ENCODE results near the gene MTA1. TPM values are rescaled to one million over a fixed set of nuclear protein-coding genes. Genes with fewer than 3 reads are reported as not detected.

MTA1 gene
- total and polyA plus RNA-seq, 2 experiments from 2014 or later = 8.1 to 37.0 TPM

DNA sequence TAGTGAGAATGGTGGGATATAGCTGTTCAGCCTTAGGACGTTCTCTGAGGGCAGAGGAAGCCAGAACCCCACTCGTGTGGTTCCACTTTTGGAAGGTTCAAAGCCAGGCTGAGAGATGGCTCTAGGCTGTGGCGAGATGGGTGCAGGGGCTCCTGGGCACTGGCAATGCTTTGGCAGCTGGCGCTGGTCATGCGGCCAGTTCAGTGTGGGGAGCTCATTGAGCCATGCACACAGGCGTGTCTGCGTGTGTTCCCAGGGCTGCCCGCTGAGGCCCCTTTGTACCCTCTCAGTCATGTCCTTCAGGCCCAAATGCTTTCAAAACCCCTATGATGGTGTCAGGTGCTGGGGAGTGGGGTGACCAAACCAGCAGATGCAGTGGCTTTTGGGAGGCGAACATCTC lies 19.6 kb upstream of the MTA1 start:
- Histone ChIP-seq H3F3A (ENCODE audit: insufficient read depth) (no peaks in the 10 kb centered on the region), H3K27ac (no peak overlapping the region), H3K4me3 (peak overlapping the region; percentile 97; the same call in 1 of the 2 replicates), H3K79me2 (ENCODE audit: insufficient read depth) (peaks cover 20% of the 10 kb centered on the region; the same call in 1 of the 2 replicates), H2AFZ (no peak overlapping the region), H3K9me3 (ENCODE audit: low read depth) (no peaks in the 10 kb centered on the region), H3K9me2 (ENCODE audit: insufficient read depth) (no peaks in the 10 kb centered on the region), H3K4me1 (ENCODE audit: insufficient read depth) (peaks cover 15% of the 10 kb centered on the region), H3K27me3 (replicated peaks; ENCODE audit: insufficient read depth) (no peaks in the 10 kb centered on the region), H3K9ac (no peak overlapping the region), H3K4me2 (ENCODE audit: unreplicated experiment) (no peak overlapping the region), H3K36me3 (ENCODE audit: low read depth) (peaks cover 10% of the 10 kb centered on the region; the same call in 1 of the 2 replicates), H4K20me1 (ENCODE audit: insufficient read depth) (no peaks in the 10 kb centered on the region)
- 96 to 100% methylated on average over 9 of the region's 9 CpGs for WGBS, 2 experiments (ENCODE audit: low coverage in 1 of 2, low lambda C conversion rate in 2 of 2, missing lambda C conversion rate in 2 of 2)
- in situ Hi-C loops (cut with MboI) = no loop called here
- no peak for TF ChIP-seq EZH2phosphoT487 (IDR thresholded peaks at IDR 0.05; ENCODE audit: insufficient read depth, low read depth)
- no peak for TF ChIP-seq EZH2 (IDR thresholded peaks at IDR 0.05; ENCODE audit: insufficient read depth, poor library complexity, severe bottlenecking)
- no peak for DNase-seq

DNA sequence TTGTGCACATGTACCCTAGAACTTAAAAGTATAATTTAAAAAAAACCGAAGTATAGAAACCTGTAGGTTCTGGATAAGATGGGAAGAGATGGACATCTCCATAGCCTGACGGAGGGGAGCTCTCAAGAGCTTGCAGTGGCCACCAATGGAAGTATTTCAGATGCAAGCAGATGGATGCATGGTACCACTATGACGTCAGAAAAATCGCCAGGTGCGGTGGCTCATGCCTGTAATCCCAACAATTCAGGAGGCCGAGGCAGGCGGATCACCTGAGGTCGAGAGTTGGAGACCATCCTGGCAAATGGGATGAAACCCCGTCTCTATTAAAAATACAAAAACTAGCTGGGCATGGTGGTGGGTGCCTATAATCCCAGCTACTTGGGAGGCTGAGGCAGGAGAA lies 17.9 kb upstream of the MTA1 start:
- no peak for DNase-seq
- H2AFZ ChIP-seq = no peak overlapping the region
- H3K27ac ChIP-seq = no peak overlapping the region
- no peak overlapping the region for H3K4me3 ChIP-seq
- WGBS, 2 experiments (ENCODE audit: low coverage in 1 of 2, low lambda C conversion rate in 2 of 2, missing lambda C conversion rate in 2 of 2) = 99 to 100% methylated on average over 8 to 9 of the region's 9 CpGs
- no peaks in the 10 kb centered on the region for H3K9me2 ChIP-seq (ENCODE audit: insufficient read depth)
- no peak for TF ChIP-seq EZH2 (IDR thresholded peaks at IDR 0.05; ENCODE audit: insufficient read depth, poor library complexity, severe bottlenecking)
- no peak for TF ChIP-seq EZH2phosphoT487 (IDR thresholded peaks at IDR 0.05; ENCODE audit: insufficient read depth, low read depth)
- H3F3A ChIP-seq (ENCODE audit: insufficient read depth) = no peaks in the 10 kb centered on the region
- peaks cover 10% of the 10 kb centered on the region; the same call in 1 of the 2 replicates for H3K36me3 ChIP-seq (ENCODE audit: low read depth)
- H3K27me3 ChIP-seq (replicated peaks; ENCODE audit: insufficient read depth) = no peaks in the 10 kb centered on the region
- peaks cover 15% of the 10 kb centered on the region for H3K4me1 ChIP-seq (ENCODE audit: insufficient read depth)
- in situ Hi-C loops (cut with MboI) = no loop called here
- H3K9me3 ChIP-seq (ENCODE audit: low read depth) = no peaks in the 10 kb centered on the region
- no peak overlapping the region for H3K9ac ChIP-seq
- H4K20me1 ChIP-seq (ENCODE audit: insufficient read depth) = no peaks in the 10 kb centered on the region
- H3K79me2 ChIP-seq (ENCODE audit: insufficient read depth) = peaks cover 20% of the 10 kb centered on the region; the same call in 1 of the 2 replicates
- no peak overlapping the region for H3K4me2 ChIP-seq (ENCODE audit: unreplicated experiment)

DNA sequence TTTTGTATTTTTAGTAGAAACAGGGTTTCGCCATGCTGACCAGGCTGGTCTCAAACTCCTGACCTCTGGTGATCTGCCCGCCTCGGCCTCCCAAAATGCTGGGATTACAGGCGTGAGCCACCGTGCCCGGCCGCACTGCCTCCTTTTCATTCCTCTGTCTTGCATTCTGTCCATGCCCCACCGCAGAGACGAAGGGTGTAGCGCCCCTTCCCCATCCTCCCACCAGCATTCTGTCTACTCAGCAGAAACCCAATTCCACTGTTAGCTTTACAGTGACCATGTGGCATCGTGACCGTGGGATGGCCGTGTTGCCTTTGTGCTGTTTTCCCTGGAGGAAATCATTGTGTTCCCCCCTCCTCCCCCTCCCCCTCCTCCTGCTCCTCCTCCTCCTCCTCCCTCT lies 11.0 kb upstream of the MTA1 start:
- Histone ChIP-seq H3F3A (ENCODE audit: insufficient read depth) (no peaks in the 10 kb centered on the region), H3K27ac (no peak overlapping the region), H3K79me2 (ENCODE audit: insufficient read depth) (no peaks in the 10 kb centered on the region), H3K4me2 (ENCODE audit: unreplicated experiment) (no peak overlapping the region), H3K4me3 (no peak overlapping the region), H4K20me1 (ENCODE audit: insufficient read depth) (no peaks in the 10 kb centered on the region), H3K4me1 (ENCODE audit: insufficient read depth) (no peaks in the 10 kb centered on the region), H3K36me3 (ENCODE audit: low read depth) (no peaks in the 10 kb centered on the region), H2AFZ (no peak overlapping the region), H3K27me3 (replicated peaks; ENCODE audit: insufficient read depth) (no peaks in the 10 kb centered on the region), H3K9ac (no peak overlapping the region), H3K9me3 (ENCODE audit: low read depth) (no peaks in the 10 kb centered on the region), H3K9me2 (ENCODE audit: insufficient read depth) (no peaks in the 10 kb centered on the region)
- 73 to 80% methylated on average over 12 to 13 of the region's 13 CpGs for WGBS, 2 experiments (ENCODE audit: low coverage in 1 of 2, low lambda C conversion rate in 2 of 2, missing lambda C conversion rate in 2 of 2)
- no peak for DNase-seq
- TF ChIP-seq EZH2phosphoT487 (IDR thresholded peaks at IDR 0.05; ENCODE audit: insufficient read depth, low read depth) (no peak), EZH2 (IDR thresholded peaks at IDR 0.05; ENCODE audit: insufficient read depth, poor library complexity, severe bottlenecking) (no peak)
- in situ Hi-C loops (cut with MboI) = no loop called here

DNA sequence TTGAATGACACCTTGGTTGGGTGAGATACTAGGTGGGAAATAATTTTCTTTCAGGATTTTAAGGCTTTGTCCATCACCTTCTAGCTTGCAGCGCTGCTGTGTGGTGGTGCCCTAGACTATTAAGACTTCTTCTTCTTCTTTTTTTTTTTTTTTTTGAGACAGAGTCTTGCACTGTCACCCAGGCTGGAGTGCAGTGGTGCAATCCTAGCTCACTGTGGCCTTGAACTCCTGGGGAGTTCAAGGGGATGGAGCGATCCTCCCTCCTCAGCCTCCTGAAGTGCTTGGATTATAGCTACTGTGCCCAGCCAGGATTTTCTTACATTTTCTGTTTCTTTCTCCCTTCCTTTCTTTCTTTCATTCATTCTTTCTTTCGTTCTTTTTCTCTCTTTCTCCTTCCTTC lies 10.3 kb upstream of the MTA1 start:
- no peak overlapping the region for H3K27ac ChIP-seq
- no peaks in the 10 kb centered on the region for H3K4me1 ChIP-seq (ENCODE audit: insufficient read depth)
- H2AFZ ChIP-seq = no peak overlapping the region
- no peaks in the 10 kb centered on the region for H4K20me1 ChIP-seq (ENCODE audit: insufficient read depth)
- no peaks in the 10 kb centered on the region for H3F3A ChIP-seq (ENCODE audit: insufficient read depth)
- TF ChIP-seq EZH2 (IDR thresholded peaks at IDR 0.05; ENCODE audit: insufficient read depth, poor library complexity, severe bottlenecking) = no peak
- no peak for TF ChIP-seq EZH2phosphoT487 (IDR thresholded peaks at IDR 0.05; ENCODE audit: insufficient read depth, low read depth)
- H3K4me2 ChIP-seq (ENCODE audit: unreplicated experiment) = no peak overlapping the region
- no peaks in the 10 kb centered on the region for H3K27me3 ChIP-seq (replicated peaks; ENCODE audit: insufficient read depth)
- H3K9me3 ChIP-seq (ENCODE audit: low read depth) = no peaks in the 10 kb centered on the region
- DNase-seq = no peak
- H3K9me2 ChIP-seq (ENCODE audit: insufficient read depth) = no peaks in the 10 kb centered on the region
- no peak overlapping the region for H3K4me3 ChIP-seq
- WGBS, 2 experiments (ENCODE audit: low coverage in 1 of 2, low lambda C conversion rate in 2 of 2, missing lambda C conversion rate in 2 of 2) = 72 to 77% methylated on average over 1 to 3 of the region's 3 CpGs
- no peak overlapping the region for H3K9ac ChIP-seq
- H3K79me2 ChIP-seq (ENCODE audit: insufficient read depth) = no peaks in the 10 kb centered on the region
- in situ Hi-C loops (cut with MboI) = no loop called here
- H3K36me3 ChIP-seq (ENCODE audit: low read depth) = no peaks in the 10 kb centered on the region

DNA sequence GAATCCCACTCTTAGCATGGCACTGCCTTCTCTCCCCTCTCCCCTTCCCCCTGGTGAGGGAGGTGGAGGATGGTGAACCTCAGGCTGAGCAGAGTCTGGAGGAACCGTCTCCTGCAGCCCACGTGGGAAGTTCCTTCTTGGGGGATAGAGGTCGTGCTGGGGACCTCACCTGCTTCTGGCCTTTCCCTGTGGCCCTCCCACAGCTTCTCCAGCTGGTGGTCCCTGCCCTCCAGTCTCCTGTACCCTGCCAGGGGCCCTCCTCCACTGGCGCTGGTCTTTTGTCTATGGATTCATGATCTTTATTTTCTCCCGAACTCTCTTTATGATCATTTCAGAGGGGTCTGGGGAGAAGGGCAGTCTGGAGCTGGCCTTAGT lies 9.0 kb upstream of the MTA1 start:
- Histone ChIP-seq H3K9me2 (ENCODE audit: insufficient read depth) (no peaks in the 10 kb centered on the region), H3F3A (ENCODE audit: insufficient read depth) (no peaks in the 10 kb centered on the region), H3K36me3 (ENCODE audit: low read depth) (no peaks in the 10 kb centered on the region), H3K4me1 (ENCODE audit: insufficient read depth) (no peaks in the 10 kb centered on the region), H3K4me3 (peak overlapping the region; percentile 62), H3K9me3 (ENCODE audit: low read depth) (no peaks in the 10 kb centered on the region), H3K79me2 (ENCODE audit: insufficient read depth) (no peaks in the 10 kb centered on the region), H4K20me1 (ENCODE audit: insufficient read depth) (no peaks in the 10 kb centered on the region), H3K27me3 (replicated peaks; ENCODE audit: insufficient read depth) (no peaks in the 10 kb centered on the region), H3K27ac (no peak overlapping the region), H3K4me2 (ENCODE audit: unreplicated experiment) (peak overlapping the region; percentile 73), H2AFZ (peak overlapping the region; percentile 68; the same call in 1 of the 2 replicates), H3K9ac (peak overlapping the region; percentile 53; the same call in 1 of the 2 replicates)
- no peak for TF ChIP-seq EZH2phosphoT487 (IDR thresholded peaks at IDR 0.05; ENCODE audit: insufficient read depth, low read depth)
- no peak for TF ChIP-seq EZH2 (IDR thresholded peaks at IDR 0.05; ENCODE audit: insufficient read depth, poor library complexity, severe bottlenecking)
- 33 to 49% methylated on average over 5 of the region's 5 CpGs for WGBS, 2 experiments (ENCODE audit: low coverage in 1 of 2, low lambda C conversion rate in 2 of 2, missing lambda C conversion rate in 2 of 2)
- no peak for DNase-seq
- in situ Hi-C loops (cut with MboI) = no loop called here
